ENCODE results near the gene SRCAP.

DNA sequence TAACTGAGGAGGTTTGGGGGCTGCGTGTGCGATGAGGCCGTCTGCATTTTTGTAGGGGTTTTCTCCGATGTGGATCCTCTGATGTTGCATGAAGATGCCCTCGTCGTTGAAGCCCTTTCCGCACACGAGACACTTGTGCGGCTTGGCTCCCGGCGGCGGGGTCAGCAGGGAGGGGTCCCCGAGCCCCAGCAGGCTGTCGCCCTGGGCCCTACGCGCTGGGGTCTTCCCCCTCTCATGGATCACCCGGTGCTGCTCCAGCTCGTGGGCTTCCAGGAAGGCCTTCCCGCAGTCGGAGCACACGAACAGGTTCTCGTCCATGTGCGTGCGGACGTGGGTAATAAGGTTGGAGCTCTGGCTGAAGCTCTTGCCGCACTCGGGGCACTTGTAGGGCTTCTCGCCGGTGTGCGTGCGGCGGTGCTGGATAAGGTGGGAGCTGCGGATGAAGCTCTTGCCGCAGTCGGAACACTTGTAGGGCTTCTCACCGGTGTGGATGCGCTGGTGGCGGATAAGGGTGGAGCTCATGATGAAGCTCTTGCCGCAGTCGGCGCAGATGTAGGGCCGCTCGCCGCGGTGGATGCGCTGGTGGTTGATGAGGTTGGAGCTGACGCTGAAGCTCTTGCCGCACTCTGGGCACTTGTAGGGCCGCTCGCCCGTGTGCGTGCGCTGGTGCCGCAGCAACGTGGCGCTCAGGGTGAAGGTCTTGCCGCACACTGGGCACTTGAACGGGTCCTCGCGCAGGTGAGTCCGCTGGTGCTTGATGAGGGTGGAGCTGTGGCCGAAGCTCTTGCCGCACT is 83.7 kb downstream of the SRCAP start:
- TF ChIP-seq, protein P1, sequence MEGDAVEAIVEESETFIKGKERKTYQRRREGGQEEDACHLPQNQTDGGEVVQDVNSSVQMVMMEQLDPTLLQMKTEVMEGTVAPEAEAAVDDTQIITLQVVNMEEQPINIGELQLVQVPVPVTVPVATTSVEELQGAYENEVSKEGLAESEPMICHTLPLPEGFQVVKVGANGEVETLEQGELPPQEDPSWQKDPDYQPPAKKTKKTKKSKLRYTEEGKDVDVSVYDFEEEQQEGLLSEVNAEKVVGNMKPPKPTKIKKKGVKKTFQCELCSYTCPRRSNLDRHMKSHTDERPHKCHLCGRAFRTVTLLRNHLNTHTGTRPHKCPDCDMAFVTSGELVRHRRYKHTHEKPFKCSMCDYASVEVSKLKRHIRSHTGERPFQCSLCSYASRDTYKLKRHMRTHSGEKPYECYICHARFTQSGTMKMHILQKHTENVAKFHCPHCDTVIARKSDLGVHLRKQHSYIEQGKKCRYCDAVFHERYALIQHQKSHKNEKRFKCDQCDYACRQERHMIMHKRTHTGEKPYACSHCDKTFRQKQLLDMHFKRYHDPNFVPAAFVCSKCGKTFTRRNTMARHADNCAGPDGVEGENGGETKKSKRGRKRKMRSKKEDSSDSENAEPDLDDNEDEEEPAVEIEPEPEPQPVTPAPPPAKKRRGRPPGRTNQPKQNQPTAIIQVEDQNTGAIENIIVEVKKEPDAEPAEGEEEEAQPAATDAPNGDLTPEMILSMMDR (IDR thresholded peaks at IDR 0.05): no peak
- no peak for TF ChIP-seq POLR2A (IDR thresholded peaks at IDR 0.05)
